Central memory CD4-positive, alpha-beta T cell (primary cell): Measurements from ENCODE around the gene CHI3L2.

Source experiments
- DNase-seq: peaks from one replicate; pipeline ENCODE4 v3.0.0; 2022

Gene CHI3L2

DNA sequence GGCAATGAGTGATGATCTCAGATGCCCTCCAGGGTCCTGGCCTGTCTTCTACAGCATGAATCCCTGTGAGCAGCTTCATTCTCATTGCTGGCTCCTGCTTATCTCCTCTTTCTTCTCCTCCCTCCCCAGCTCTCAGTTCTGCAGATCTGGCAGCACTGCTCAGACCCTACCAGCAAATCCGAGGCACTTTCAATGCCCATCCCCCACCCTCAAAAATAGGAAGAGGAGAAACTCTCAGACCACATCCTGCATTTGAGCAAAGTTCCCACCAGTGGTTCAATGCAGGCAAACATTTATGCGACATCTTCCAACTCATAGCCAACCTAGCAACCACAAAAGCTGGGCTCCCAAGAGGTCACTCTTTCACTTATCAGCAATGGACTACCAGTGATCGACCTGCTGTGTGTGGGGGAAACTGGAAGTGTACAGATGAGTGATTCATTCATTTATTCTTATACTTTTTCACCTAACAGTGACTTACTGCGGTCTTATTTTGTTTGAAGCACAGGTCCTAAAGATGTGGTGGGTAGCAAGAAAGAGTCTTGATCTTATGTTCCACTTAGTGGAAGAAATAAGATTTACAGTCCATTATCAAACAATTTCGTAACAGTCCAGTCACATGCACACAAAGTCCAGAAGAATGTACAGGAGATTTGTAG, 5.8 kb upstream of the CHI3L2 start:
- DNase-seq = peak; percentile 68

DNA sequence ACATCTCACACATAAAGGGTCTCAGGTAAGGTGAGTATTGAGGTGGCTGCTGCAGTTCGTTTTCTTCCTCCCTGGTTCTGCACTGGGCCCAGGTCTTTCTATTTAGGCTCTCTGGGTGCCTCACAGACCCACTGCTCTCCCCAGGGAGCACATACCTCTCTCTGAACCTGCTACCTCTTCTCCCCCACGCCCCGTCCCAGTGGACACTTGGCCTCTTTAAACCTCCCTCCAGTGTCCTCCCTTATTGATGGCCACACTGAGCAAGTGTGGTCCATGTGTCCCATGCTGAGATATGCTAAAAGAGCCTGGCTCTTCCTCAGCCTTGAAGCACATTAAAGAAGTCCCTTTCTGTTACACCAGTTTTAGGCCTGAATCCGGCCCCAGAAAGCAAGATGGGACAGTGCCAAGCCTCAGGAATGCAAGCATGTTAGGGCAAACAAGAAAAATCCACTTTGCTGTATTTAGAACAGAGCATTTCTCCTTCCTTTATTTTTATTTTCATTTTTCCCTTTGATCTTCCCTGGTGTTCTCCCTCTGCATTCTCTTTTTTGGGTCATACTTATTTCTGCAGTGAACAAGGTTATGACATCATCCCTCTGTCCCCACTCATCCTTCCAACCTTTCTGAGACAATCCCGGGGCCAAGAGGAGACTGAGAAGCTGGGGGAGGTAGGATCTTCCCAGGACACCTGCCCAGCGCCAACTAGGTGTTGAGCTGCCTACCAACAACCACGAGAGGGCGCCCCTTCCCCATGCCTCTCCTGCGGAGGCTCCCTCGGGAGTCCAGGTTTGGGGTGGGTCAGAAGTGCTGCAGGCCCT, 5.0 kb upstream of the CHI3L2 start:
- DNase-seq = peak; percentile 66

DNA sequence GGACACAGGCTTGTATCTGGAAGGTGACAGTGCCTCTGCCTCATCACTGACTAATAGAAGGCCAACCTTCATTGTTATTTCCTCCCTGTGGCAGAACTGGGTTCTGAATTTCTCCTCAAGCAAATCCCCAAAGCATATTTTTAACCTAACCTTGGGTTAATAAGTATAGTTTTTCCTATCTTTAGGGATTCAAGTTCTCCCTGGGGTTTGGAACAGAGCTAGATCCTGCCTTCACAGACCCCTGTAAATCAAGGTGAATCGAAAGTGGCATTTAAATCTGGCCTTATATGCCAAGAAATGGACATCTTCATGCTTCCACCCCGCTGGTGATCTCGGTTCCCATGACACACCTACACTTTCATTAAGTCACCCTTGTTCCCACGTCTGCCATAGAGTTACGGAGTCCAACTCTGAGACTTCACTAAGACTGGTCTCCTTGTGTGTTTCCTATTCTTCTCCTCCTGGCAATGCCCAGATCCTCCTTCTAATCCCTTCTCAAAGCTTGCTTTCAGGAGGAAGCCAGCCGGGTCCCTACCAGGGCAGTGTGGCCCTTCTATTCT, 4.3 kb upstream of the CHI3L2 start:
- DNase-seq = no peak

DNA sequence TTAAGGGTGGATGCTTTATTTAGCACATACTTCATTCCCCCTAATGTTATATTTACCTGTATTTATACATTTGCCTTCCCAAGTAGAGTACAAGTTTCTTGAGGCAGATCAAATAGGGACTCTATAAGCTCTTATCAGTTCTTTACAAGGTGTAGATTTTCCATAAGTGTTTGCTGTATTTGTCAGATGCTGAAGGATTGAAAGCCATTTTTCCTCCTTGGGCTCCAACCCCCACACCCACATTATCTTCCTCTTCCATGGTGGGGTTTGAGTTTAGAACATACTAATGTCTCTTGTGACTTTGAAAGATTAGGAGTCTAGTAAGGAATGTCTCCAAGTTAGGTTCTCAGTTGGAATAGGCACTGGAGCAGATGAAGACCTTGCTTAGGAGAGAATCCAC, 2.4 kb upstream of the CHI3L2 start:
- no peak for DNase-seq

DNA sequence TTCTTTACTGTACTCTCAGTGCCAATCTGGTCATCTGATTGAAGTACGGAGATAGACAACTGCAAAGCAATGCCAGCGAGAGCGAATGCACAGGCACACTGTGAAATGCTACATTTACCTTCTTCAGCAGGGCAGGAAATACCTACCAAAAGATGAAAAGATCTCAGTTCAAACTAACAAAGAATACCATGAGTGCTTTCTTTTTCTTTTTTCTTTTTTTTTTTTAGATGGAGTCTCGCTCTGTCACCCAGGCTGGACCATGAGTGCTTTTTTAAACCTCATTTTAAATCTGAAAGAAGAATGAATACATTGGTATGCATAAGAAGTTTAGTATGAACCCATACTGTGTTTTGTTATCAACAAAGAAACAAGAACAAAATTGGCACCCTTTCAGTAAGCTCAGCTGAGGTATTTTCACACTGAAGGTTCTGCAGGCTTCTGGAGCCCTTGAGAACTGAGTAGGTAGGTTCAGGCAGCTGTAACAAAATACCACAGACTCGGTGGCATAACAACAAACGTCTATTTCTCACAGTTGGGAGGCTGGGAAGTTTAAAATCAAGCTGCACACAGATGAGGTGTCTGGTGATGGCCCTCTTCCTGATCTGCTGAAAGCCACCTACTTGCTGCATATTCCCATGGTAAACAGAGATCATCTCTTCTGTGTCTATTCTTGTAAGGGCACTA, 1.7 kb upstream of the CHI3L2 start:
- DNase-seq = peak; percentile 53

DNA sequence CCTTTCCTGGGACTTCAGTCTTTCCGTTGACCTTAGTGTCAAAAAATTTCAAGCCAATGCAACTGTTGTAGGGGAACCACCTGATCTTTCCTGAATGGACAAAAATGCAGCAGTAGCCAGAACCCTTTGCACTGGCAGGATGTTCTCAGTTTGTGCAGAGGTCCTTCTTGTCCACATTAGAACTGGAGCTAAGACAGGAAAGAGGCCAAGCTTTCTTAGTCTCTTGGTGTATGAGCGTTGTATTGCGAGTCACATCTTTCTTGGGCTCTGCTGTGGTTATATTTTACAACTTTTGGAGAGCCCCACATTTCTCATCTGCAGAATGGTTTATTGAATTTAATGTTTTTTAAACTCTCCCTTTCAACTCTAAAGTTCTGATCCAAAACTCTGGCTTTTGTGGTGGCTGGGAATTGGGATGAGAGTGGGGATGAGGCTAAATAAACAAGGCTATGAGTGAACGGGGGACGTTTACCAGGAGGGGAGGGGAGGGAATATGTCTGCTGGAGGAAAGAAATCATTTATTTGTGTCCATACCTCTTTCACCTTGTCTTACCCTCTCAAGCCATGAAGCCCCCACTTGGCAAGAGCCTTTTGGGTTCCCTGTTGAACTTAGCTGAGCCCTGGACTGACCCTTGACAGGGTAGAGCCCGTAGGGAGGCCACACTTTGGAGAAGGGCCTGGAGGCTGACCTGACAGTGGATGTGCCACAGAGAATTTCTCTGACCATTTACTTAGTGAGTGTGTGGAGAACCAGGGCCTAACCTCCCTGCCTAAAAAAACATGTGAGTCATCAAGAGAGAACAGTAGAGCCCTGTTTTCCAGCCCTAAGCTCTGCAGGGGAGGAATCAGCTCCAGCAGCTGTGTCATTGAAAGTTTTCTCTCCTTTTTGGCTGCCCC, 586 bp downstream of the CHI3L2 start:
- DNase-seq = no peak

DNA sequence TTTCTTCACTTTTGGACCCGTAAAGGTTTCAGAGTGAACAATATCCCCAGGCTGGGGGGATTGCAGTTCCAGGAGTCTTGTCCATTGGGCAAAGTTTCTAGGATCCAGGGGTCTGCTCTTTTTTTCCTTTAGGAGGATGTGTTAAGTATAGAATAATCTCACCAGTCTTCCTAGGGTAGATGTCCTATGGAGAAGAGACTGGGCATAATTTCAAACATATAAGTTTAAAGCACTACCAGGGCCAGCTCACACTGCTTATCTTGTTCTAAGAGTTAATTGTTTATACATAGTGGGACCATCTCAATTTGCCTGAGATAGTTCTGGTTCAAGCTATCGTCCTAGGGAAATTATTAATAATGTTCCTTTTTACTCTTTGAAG, 1.2 kb downstream of the CHI3L2 start:
- no peak for DNase-seq

DNA sequence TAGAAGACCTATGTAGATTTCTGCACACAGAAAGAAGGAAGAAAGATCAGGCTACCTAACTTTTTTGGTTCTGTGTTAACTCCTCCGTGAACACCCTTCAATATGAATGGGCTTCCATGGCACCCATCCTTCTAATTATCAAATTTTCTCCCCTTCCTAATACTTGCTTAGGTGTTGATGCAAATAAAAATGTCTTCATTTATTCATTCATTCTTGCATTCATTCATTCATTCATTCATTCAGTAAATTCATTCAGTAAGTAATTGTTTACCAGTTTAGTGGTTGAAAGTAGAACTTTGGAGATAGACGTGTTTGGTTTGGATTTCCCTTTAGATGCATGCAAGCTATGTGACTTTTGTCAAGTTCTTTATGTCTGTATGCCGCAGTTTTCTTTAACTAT, 4.6 kb downstream of the CHI3L2 start:
- DNase-seq = no peak

DNA sequence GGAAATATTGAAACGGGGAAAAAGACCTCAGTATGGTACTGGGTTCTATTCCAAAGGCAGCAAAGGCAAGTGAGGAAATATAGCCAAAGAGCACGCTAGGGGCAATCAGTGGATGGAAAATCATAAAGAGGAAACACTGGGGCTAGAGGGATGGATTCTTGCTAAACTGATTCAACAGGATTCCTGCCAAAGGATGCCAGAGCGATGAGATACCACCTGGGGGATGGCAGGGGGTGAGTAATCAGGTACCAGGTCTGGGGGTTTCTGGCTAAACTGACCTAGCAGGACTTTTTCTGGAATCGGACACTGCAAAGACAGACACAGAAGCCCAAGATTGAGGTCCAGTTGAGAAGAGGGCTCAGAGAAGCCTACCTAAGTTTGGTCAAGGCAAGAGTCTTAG, 6.7 kb downstream of the CHI3L2 start:
- DNase-seq = no peak

DNA sequence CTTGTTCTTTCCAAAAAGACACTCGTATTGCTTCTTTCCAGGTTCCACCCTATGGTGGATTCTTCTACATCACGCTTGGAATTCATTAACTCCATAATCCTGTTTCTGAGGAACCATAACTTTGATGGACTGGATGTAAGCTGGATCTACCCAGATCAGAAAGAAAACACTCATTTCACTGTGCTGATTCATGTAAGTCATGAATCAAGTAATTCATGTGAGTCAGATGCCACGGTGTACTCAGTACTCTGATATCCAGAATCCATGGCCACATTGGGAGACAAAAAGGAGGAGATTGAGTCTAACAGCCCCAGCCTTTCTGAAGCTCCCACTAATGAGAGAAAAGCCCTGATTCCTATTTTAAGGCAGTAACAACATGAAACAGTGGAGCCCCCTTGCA, 7.4 kb downstream of the CHI3L2 start:
- DNase-seq = no peak

DNA sequence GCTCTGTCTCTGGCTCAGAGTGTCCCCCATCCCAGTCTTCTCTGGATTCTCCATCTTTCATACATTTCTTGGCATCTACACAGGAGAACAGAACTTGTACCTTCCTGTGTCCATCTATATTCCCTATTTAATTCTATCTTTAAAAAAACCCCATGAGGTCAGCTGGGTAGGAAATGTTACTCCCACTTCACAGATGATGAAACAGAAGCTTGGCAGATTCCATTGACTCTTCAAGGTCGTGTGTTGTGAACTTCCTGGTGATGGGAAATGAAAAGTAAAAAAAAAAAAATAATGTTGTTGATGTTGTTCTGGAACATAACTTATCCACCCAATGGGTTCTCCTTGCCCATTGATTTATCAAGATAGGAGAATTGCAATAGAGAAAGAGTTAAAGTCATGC, 8.9 kb downstream of the CHI3L2 start:
- no peak for DNase-seq

DNA sequence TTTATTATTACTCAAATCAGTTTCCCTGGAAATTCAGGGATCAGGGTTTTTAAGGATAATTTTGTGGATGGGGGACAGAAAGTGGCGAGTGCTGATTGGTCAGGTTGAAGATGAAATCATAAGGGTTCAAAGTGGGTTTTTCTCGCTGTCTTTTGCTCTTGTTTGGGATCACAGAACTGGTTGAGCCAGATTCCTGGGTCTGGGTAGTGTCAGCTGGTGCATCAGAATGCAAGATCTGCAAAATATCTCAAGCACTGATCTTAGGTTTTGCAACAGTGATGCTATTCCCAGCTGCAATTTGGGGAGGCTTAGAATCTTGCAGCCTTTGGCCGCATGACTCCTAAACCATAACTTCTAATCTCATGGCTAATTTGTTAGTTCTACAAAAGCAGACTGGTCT, 9.3 kb downstream of the CHI3L2 start:
- DNase-seq = no peak

DNA sequence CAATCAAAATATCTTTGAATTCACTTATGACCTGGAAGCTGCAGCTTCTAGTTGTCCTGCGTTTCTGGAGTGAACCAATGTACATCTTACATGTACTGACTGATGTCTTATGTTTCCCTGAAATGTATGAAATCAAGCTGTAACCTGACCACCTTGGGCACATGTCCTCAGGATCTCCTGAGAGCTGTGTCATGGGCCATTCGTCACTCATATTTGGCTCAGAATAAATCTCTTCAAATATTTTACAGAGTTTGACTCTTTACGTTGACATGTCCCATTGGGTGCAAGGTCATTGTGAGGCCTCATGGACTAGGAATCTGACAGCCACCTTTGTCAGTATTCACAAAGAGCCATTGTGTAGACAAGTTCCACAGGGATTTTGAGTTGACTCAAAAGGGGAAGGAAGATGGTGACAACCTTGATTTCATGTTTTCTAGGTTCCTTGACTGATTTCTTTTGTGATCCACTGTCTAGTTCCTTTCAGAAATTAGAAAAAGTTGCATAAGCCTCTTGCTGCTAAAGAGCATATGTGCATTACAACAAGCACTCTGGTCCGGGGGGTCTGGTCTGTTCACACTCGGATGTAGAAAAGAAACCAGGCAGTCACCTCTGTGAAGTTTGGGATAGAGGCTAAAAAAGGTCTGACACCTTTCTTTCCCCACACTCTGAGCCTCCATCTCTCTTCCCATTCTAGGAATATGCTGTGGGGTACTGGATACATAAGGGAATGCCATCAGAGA, 10.7 kb downstream of the CHI3L2 start:
- DNase-seq = no peak

DNA sequence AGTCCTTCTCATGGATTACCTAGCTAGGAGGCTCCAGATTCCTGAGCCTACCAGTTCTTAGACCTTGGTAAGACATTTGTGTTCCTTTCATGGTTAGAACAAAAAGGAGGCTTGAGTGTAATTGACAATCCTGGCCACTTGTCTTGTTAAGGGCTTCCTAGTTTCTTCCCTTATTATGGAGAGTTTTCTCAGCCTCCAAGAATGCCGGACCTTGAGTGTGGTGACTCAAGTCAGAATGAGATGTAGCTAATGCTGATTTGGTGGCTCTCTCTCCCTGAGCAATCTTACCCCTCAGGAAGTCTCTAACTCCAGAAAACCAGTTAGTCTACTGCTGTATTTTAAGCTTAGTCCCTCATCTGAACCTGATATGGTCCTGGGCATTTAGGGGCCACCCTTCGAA, 14.3 kb downstream of the CHI3L2 start:
- no peak for DNase-seq

DNA sequence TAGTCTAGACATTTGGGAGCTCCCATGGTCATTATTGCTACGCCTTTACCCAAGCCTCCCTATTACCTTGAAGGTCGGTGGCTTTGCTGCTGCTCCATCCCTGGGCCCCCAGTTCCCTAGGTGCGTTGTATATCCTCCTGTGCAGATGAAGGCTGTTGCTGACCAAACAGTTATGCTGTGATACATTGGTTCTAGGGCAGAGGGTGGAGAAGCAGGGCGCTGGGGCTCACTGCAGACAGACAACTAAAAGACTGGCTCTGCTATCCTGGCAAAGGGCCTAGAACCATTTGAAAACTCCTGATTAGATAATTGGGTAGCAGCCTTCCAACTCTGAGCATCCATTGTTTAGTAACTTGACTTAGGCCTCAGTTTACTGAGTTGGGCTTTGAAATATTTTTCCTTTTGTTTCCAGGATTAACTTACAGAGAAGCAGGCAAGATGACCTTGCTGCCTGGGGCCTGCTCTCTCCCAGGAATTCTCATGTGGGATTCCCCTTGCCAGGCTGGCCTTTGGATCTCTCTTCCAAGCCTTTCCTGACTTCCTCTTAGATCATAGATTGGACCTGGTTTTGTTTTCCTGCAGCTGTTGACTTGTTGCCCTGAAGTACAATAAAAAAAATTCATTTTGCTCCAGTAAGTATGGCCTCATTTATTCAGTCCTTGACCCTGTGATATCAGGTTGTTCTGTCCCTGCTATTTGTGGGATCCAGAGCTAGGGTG, 15.5 kb downstream of the CHI3L2 start:
- no peak for DNase-seq

DNA sequence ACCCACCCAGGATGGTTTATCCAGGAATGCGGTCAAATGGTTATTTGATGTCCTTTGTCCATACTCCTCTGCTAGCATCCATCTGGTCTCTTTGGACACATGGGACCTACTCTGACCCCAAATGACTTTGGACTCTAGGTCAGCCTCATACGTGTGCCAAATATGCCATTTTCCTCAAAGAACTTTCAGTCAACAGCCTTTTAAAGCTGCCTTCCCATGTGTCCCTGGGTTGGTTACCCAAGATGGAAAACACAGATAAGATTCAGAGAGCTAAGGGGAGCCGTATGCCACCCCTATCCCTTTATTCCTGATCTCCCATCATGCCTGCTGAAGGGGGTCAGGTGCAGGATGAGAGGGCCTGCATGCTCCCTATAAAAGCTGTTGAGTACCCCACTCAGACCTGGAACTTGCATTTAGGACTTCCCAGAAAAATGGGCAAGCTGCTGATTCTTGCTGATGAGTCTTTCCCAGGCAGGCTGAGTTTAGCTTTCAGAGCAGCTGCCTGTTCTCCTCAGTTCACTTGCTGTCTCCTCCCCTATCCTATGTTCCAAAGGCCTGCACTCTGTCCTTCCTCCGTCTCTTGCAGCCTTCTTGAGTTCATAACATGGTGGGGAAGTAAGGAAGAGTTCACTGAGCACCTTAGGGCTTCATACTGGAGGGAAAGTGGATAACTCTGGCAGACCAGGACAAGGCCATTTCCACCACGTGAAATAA, 19.8 kb downstream of the CHI3L2 start:
- no peak for DNase-seq

DNA sequence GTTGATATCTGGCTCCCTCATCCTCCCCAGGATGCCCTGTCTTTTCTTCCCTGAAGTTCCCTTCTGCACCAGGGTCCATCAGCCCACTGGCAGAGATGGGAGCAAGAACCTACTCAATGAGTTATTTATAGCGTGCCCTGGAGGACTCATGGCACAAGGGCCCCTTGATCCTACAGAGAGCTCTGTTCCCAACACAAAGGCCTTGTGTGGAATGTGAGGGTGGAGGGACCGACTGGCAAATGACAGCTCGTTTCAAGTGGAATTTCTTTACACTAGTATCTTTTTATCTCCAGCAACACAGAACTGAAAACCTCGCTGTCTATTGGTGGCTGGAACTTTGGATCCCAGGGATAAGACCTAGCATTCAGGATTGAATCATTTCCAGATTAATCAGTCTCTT, 22.4 kb downstream of the CHI3L2 start:
- no peak for DNase-seq

DNA sequence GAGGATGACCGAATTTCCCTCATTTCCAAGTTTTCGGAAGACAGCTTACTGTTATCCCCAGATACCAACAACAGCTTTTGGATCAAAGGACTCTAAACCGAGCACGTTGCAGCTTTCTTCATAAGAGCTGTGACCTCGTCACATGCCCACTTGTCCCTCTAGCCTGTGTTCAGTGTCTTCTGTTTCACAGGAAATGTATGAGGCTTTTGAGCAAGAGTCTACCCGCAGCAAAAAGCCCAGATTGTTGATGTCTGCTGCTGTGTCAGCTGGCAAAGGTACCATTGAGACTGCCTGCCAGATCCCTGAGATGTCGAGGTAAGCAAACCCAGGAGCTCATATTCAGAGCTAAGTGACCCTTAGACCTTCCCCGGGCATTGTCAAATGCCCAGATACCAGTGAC, 24.1 kb downstream of the CHI3L2 start:
- no peak for DNase-seq

DNA sequence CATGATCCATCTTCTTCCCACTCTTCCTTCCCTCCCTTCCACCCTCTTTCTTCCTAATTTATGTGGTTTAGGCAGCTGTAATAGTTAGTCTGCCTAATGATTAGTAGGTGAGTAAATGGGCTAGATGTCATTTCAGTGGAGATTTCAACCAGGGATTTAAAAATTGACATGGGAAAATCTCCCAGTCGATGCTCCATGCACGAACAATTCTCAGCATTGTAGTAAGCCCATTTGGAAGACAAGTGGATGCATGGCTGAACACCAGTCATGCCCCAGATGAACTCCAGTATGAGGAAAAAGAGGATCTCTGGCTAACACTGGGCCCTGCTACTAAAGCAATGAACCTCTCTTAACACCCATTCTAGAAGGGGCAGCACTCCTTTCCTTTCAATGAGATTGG, 25.3 kb downstream of the CHI3L2 start:
- DNase-seq = no peak

DNA sequence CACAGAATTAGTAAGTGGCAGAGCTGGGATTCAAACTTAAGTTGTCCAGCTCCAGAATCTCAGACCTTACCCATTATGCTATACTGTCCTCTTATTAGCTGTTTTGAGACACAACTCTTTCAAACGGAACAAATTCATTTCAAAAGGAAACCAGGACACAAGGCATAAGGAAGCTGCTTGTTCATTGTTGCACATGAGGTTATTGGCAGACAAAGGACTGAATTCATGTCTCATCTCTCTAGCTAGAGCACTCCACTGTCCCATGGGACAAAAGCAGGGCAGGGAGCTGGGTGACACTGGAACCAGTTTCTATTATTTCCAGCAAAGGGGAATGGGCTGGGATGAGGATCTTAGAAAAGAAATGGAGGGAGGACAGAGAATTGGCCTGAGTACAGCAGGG, 26.4 kb downstream of the CHI3L2 start:
- no peak for DNase-seq
